Thoracic aorta (tissue), 2 donors: Measurements from ENCODE around the gene TBC1D4. TPM values are rescaled to one million over a fixed set of nuclear protein-coding genes. Genes with fewer than 3 reads are reported as not detected.
"Not testable (repeated sequence)": the region's sequence is repeated elsewhere in the genome, so short reads cannot be mapped to it uniquely, and the experiment has no call there.

ENCODE experiments used
- ATAC-seq: fragments of 150-250 bp; one replicate; pipeline ENCODE4 v1.8.0; 2017; ENCODE audit warnings: low read depth; ENCODE audit not compliant: insufficient number of reproducible peaks, low FRiP score
- DNase-seq: peaks from one replicate; pipeline ENCODE4 v3.0.0-alpha.2; 2020; ENCODE audit warnings: low spot score
- H3K27ac ChIP-seq, 2 donors: fragments of 200-600 bp; sonication (generic); 1 replicate in 1 of 2; 2 replicates in 1 of 2; pipeline ENCODE4 v1.5.1; 2016; ENCODE audit warnings: mild to moderate bottlenecking in 2 of 2, moderate library complexity in 2 of 2
- H3K27me3 ChIP-seq: fragments of 200-600 bp; sonication (generic); replicated peaks from 2 replicates; pipeline ENCODE4 v1.6.0; 2016; ENCODE audit warnings: mild to moderate bottlenecking; ENCODE audit not compliant: insufficient read depth
- H3K36me3 ChIP-seq: fragments of 200-600 bp; sonication (generic); one replicate; pipeline ENCODE4 v1.5.1; 2016
- H3K4me1 ChIP-seq, 2 donors: fragments of 200-600 bp; sonication (generic); 1 replicate in 1 of 2; 2 replicates in 1 of 2; pipeline versions ENCODE4 v1.5.1 to v1.6.0; 2016; ENCODE audit warnings: low read depth in 2 of 2, mild to moderate bottlenecking in 1 of 2; ENCODE audit not compliant: control insufficient read depth in 1 of 2
- H3K4me3 ChIP-seq: fragments of 200-600 bp; sonication (generic); 2 replicates; pipeline ENCODE4 v1.5.1; 2016; ENCODE audit warnings: mild to moderate bottlenecking
- H3K9me3 ChIP-seq: fragments of 200-600 bp; sonication (generic); 2 replicates; pipeline ENCODE4 v1.5.1; 2016
- total RNA-seq, 2 donors: library from RNA; depleted of rRNA; stranded (reverse); fragments of >200 nt; gene quantifications; one replicate each; pipeline versions ENCODE4 v1.1.0 to v1.2.3, GENCODE V29; 2016
- TF ChIP-seq, protein P1 (sequence below): fragments of 200-600 bp; sonication (generic); IDR thresholded peaks from one replicate; pipeline ENCODE4 v1.5.1; 2019; ENCODE audit warnings: antibody characterized with exemption

Gene TBC1D4
- total RNA-seq, 2 donors from 2014 or later = 15.8 to 20.3 TPM

DNA sequence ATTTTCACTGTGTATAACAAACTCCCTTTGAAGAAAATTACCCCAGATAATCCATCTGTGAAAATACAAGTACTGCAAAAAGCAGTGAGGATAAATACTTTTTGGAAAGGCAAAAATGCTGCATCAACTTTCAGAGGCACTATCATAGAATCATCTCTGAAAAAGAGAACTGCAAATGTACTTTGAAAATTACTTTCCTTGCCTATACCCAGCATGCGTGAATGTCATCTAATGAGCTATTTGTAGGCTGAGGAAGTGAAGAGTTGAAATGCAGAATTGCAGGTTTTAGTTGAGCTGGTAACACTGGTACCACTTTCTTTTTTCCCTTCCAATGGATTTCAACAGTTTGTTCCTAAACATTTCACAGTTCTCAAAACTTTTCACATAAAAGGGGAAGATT lies 196.7 kb downstream of the TBC1D4 start:
- H3K4me3 ChIP-seq = no peak overlapping the region
- H3K36me3 ChIP-seq = peaks cover 3% of the 10 kb centered on the region
- H3K4me1 ChIP-seq = no peaks in the 10 kb centered on the region
- no peaks in the 10 kb centered on the region for H3K27me3 ChIP-seq
- ATAC-seq (no peak), DNase-seq (no peak)
- H3K27ac ChIP-seq = no peak overlapping the region
- TF ChIP-seq, protein P1, sequence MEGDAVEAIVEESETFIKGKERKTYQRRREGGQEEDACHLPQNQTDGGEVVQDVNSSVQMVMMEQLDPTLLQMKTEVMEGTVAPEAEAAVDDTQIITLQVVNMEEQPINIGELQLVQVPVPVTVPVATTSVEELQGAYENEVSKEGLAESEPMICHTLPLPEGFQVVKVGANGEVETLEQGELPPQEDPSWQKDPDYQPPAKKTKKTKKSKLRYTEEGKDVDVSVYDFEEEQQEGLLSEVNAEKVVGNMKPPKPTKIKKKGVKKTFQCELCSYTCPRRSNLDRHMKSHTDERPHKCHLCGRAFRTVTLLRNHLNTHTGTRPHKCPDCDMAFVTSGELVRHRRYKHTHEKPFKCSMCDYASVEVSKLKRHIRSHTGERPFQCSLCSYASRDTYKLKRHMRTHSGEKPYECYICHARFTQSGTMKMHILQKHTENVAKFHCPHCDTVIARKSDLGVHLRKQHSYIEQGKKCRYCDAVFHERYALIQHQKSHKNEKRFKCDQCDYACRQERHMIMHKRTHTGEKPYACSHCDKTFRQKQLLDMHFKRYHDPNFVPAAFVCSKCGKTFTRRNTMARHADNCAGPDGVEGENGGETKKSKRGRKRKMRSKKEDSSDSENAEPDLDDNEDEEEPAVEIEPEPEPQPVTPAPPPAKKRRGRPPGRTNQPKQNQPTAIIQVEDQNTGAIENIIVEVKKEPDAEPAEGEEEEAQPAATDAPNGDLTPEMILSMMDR = no peak
- peaks cover 5% of the 10 kb centered on the region for H3K9me3 ChIP-seq

DNA sequence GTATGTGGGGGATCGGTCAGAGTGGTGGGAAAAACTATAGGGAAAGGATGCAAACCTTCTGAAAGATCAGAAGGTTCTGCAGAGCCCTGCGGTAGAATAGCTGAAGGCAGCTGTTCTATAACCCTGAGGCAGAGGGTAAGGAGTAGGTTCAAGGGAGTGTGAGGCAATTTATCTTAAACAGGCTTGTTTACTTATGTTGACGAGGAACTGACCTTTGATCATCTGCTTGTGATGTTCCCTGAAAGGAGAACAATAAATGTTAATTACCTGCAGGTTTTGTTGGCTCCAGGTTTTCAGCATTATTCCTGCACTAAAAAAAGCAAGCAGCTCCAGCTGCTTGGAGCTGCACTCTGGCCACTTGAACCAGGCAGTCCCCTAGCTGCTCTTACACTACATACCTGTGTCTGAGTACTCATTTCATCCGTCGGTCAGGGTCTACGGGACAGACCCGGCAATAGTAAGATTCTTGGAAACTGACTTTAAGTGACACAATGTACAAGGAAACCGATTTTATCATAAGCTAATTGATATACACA lies 202.1 kb downstream of the TBC1D4 start:
- Histone ChIP-seq H3K27ac (no peak overlapping the region), H3K36me3 (no peaks in the 10 kb centered on the region), H3K27me3 (no peaks in the 10 kb centered on the region), H3K9me3 (peaks cover 5% of the 10 kb centered on the region), H3K4me3 (no peak overlapping the region), H3K4me1 (no peaks in the 10 kb centered on the region)
- DNase-seq (no peak), ATAC-seq (no peak)
- TF ChIP-seq, protein P1 = no peak

DNA sequence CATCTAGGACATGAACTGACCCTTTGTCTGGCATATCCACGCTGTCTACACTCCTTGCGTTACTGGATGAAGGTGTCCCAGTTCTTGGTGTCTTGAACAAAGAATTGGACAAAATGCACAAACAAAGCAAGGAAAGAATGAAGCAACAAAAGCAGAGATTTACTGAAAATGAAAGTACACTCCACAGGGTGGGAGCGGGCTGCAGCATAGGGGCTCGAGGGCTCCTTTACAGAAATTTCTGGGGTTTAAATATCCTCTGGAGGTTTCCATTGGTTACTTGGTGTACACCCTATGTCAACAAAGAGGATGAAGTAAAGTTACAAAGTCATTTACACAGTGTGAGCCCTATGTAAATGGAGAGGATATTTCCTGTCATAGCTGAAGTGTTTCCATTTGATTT lies 208.3 kb downstream of the TBC1D4 start:
- H3K36me3 ChIP-seq, H3K4me1 ChIP-seq, H3K9me3 ChIP-seq, H3K27me3 ChIP-seq, DNase-seq, H3K27ac ChIP-seq, H3K4me3 ChIP-seq, ATAC-seq: not testable (repeated sequence)

DNA sequence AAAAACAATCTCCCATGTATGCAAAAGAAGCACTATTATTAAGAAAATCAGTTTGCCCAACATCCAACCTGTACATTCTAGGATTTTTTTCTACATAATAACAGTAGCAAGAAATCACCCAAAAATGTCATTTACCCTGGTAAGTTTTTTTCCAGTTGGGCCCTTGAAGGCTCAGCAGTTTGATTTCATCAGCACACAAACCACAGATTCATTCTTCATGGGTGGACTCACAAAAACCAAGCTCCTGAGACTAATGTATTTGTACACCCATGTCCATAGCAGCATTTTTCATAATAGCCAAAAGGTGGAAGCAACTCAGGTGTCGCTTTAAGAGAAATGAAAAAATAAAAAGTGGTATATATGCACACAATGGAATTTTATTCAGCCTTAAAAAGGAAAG lies 210.1 kb downstream of the TBC1D4 start:
- TF ChIP-seq, protein P1 = no peak
- Histone ChIP-seq H3K36me3 (no peaks in the 10 kb centered on the region), H3K27ac (no peak overlapping the region), H3K27me3 (no peaks in the 10 kb centered on the region), H3K4me3 (no peak overlapping the region), H3K9me3 (no peaks in the 10 kb centered on the region), H3K4me1 (no peaks in the 10 kb centered on the region)
- ATAC-seq (no peak), DNase-seq (no peak)

DNA sequence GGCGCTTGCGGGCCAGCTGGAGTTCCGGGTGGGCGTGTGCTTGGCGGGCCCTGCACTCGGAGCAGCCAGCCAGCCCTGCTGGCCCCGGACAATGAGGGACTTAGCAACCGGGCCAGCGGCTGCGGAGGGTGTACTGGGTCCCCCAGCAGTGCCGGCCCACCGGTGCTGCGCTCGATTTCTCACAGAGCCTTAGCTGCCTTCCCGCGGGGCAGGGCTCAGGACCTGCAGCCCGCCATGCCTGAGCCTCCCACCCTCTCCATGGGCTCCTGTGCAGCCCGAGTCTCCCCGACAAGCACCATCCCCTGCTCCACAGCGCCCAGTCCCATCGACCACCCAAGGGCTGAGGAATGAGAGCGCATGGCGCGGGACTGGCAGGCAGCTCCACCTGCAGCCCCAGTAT lies 213.5 kb downstream of the TBC1D4 start:
- not testable (repeated sequence) for H3K36me3 ChIP-seq, H3K4me3 ChIP-seq, H3K9me3 ChIP-seq, DNase-seq, H3K27ac ChIP-seq, H3K4me1 ChIP-seq, H3K27me3 ChIP-seq, ATAC-seq

DNA sequence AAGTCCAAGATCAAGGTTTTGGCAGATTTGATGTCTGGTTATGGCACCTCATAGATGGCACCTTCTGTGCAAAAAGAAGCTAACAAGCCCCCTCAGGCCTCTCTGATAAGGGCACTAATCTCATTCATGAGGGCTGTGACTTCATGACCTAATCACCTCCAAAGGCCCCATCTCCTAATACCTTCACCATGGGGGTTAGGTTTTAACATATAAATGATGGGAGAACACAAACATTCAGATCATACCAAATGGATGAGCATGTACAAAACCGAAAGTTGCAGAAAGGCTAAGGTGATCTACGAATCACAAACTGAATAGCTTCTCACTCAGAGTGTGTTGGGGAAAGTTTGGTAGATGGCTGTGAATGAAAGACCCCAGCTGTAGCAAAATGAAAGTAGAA lies 217.4 kb downstream of the TBC1D4 start:
- no peaks in the 10 kb centered on the region for H3K27me3 ChIP-seq
- no peaks in the 10 kb centered on the region for H3K9me3 ChIP-seq
- H3K4me3 ChIP-seq = no peak overlapping the region
- no peak overlapping the region for H3K27ac ChIP-seq
- TF ChIP-seq, protein P1 = no peak
- H3K4me1 ChIP-seq = no peaks in the 10 kb centered on the region
- DNase-seq = no peak
- no peak for ATAC-seq
- H3K36me3 ChIP-seq = no peaks in the 10 kb centered on the region
